Prostate gland (tissue), 2 donors: Measurements from ENCODE around the gene OR2T11. TPM values are rescaled to one million over a fixed set of nuclear protein-coding genes. Genes with fewer than 3 reads are reported as not detected.

ENCODE experiments used
- DNase-seq: peaks from one replicate; pipeline ENCODE4 v3.0.0-alpha.2; 2019; ENCODE audit warnings: low spot score
- H3K27ac ChIP-seq, 2 donors: fragments of 200-600 bp; sonication (generic); 2 replicates each; pipeline ENCODE4 v1.5.1; 2017 to 2019
- H3K27me3 ChIP-seq: fragments of 200-600 bp; sonication (generic); replicated peaks from 2 replicates; pipeline ENCODE4 v1.5.1; 2019; ENCODE audit not compliant: insufficient read depth
- H3K36me3 ChIP-seq, 2 donors: fragments of 200-600 bp; sonication (generic); 1 replicate in 1 of 2; 2 replicates in 1 of 2; pipeline versions ENCODE4 v1.5.1 to v1.8.1; 2017 to 2019
- H3K4me1 ChIP-seq: fragments of 200-600 bp; sonication (generic); replicated peaks from 2 replicates; pipeline ENCODE4 v1.5.1; 2019
- H3K4me3 ChIP-seq, 2 donors: fragments of 200-600 bp; sonication (generic); 2 replicates each; pipeline ENCODE4 v1.5.1; 2017 to 2019
- H3K9me3 ChIP-seq: fragments of 200-600 bp; sonication (generic); 2 replicates; pipeline ENCODE4 v1.5.1; 2017
- CTCF ChIP-seq, 4 experiments: fragments of 200-600 bp in 2 of 4; fragments of 450-650 bp in 2 of 4; sonication (generic) in 2 of 4; IDR thresholded peaks; 1 replicate in 3 of 4; 2 replicates in 1 of 4; pipeline ENCODE4 v1.5.1; 2016 to 2019; ENCODE audit warnings: antibody characterized with exemption in 4 of 4, mild to moderate bottlenecking in 2 of 4, moderate library complexity in 2 of 4
- POLR2A ChIP-seq: fragments of 450-650 bp; IDR thresholded peaks from one replicate; pipeline ENCODE4 v1.6.1; 2016; ENCODE audit warnings: antibody characterized with exemption, mild to moderate bottlenecking
- POLR2AphosphoS5 ChIP-seq: sonication (generic); formaldehyde crosslinking; IDR thresholded peaks from one replicate; pipeline ENCODE4 v1.6.1; 2017; ENCODE audit warnings: antibody characterized with exemption
- WGBS: methylation state at CpG from one replicate; pipeline ENCODE4 v1.1.5; 2018; 5-methylcytosine and 5-hydroxymethylcytosine counted together
- intact Hi-C: fragments of 100-400 bp; cut with DNase I; formaldehyde crosslinking; loops from one replicate; pipeline ENCODE4 v1.14.2; 2022
- total RNA-seq, 2 donors: library from RNA; depleted of rRNA; stranded (reverse); fragments of >200 nt; gene quantifications; one replicate each; pipeline ENCODE4 v1.1.0, GENCODE V29; 2016

Gene OR2T11
- total RNA-seq, 2 donors from 2014 or later: not detected

- H3K27ac ChIP-seq: no peak overlapping the region
- 84% methylated on average over 8 of the region's 8 CpGs for WGBS
- no peaks in the 10 kb centered on the region for H3K27me3 ChIP-seq
- DNase-seq: no peak
- no peaks in the 10 kb centered on the region for H3K36me3 ChIP-seq
- TF ChIP-seq CTCF (IDR thresholded peaks at IDR 0.05) (no peak), POLR2A (no peak), POLR2AphosphoS5 (no peak)
- no peaks in the 10 kb centered on the region for H3K4me1 ChIP-seq
- H3K4me3 ChIP-seq: no peak overlapping the region
- intact Hi-C loops: no loop called here
- H3K9me3 ChIP-seq: no peaks in the 10 kb centered on the region
These were observed 35.5 kb downstream of the OR2T11 start for GRCh38 chr1:248599396-248599795.

- WGBS: 77% methylated on average over 6 of the region's 6 CpGs
- Histone ChIP-seq H3K36me3 (no peaks in the 10 kb centered on the region), H3K4me1 (no peaks in the 10 kb centered on the region), H3K27me3 (no peaks in the 10 kb centered on the region), H3K9me3 (no peaks in the 10 kb centered on the region), H3K27ac (no peak within 1 kb of the TSS), H3K4me3 (no peak within 1 kb of the TSS)
- DNase-seq: no peak
- TF ChIP-seq POLR2AphosphoS5 (no peak), POLR2A (no peak), CTCF (IDR thresholded peaks at IDR 0.05) (no peak)
- intact Hi-C loops: no loop called here
These were observed 37.3 kb downstream of the OR2T11 start, which contains the start of gene OR2T10 for GRCh38 chr1:248597589-248597988. Gene OR2T10, minus strand, starts transcription at chr1:248597700. Its CDS starts 3,932 bp downstream, at chr1:248593768.

GRCh38 chr1:248596615-248597014 lies 38.3 kb downstream of the OR2T11 start:
- 43% methylated on average over 2 of the region's 2 CpGs for WGBS
- H3K27ac ChIP-seq: no peak overlapping the region
- DNase-seq: no peak
- no peaks in the 10 kb centered on the region for H3K4me1 ChIP-seq
- H3K27me3 ChIP-seq: no peaks in the 10 kb centered on the region
- TF ChIP-seq POLR2A (no peak), POLR2AphosphoS5 (no peak), CTCF (IDR thresholded peaks at IDR 0.05) (no peak)
- H3K36me3 ChIP-seq: no peaks in the 10 kb centered on the region
- no peak overlapping the region for H3K4me3 ChIP-seq
- no peaks in the 10 kb centered on the region for H3K9me3 ChIP-seq
- intact Hi-C loops: no loop called here

GRCh38 chr1:248593226-248593625 lies 41.7 kb downstream of the OR2T11 start:
- Histone ChIP-seq H3K4me3 (no peak overlapping the region), H3K9me3 (no peaks in the 10 kb centered on the region), H3K4me1 (no peaks in the 10 kb centered on the region), H3K27ac (no peak overlapping the region), H3K36me3 (no peaks in the 10 kb centered on the region), H3K27me3 (no peaks in the 10 kb centered on the region)
- 93% methylated on average over 5 of the region's 5 CpGs for WGBS
- intact Hi-C loops: no loop called here
- TF ChIP-seq POLR2A (no peak), POLR2AphosphoS5 (no peak), CTCF (IDR thresholded peaks at IDR 0.05) (no peak)
- DNase-seq: no peak

GRCh38 chr1:248592655-248593054 lies 42.2 kb downstream of the OR2T11 start:
- TF ChIP-seq POLR2AphosphoS5: no peak
- no peak for TF ChIP-seq POLR2A
- no peak for TF ChIP-seq CTCF (IDR thresholded peaks at IDR 0.05)
- H3K9me3 ChIP-seq: no peaks in the 10 kb centered on the region
- H3K27ac ChIP-seq: no peak overlapping the region
- H3K36me3 ChIP-seq: no peaks in the 10 kb centered on the region
- WGBS: 63% methylated on average over 1 of the region's 1 CpG
- no peak for DNase-seq
- H3K27me3 ChIP-seq: no peaks in the 10 kb centered on the region
- H3K4me1 ChIP-seq: no peaks in the 10 kb centered on the region
- intact Hi-C loops: no loop called here
- H3K4me3 ChIP-seq: no peak overlapping the region
